Erythroblast (primary cell): ENCODE measurements around the gene DLX3.

Experiments used
- GATA1 ChIP-seq: IDR thresholded peaks from 2 replicates; pipeline ENCODE4 v1.6.1; 2011; ENCODE audit warnings: low read depth, mild to moderate bottlenecking, control low read depth, low read length, moderate library complexity
- POLR2A ChIP-seq: IDR thresholded peaks from 2 replicates; pipeline ENCODE4 v1.6.1; 2011; ENCODE audit warnings: mild to moderate bottlenecking, low read length

DNA sequence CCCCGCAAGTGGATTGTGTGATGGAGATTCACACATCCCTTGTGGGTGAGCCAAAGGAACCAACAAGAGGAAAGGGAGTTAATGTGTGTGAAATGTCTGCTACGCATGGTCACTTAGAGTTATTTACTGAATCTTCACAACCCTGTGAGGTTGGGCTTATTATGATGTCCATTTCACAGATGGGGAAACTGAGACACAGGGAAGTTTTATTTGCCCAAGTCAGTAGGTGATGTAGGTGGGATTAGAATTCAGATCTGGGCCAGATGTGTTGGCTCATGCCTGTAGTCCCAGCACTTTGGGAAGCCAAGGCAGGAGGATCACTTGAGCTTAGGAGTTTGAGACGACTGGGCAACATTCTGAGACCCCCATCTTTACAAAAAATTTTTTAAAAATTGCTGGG is 37.7 kb downstream of the DLX3 start:
- TF ChIP-seq POLR2A (no peak), GATA1 (no peak)
